ENCODE measurements around the gene ANKRD12.

ANKRD12 gene

GRCh38 chr18:9182852-9183399 lies 46.3 kb downstream of the ANKRD12 start:
- H3K27me3 ChIP-seq (ENCODE audit: control insufficient read depth, low read length) = no peaks in the 10 kb centered on the region
- H3K36me3 ChIP-seq (ENCODE audit: control insufficient read depth, low read length) = peaks cover 10% of the 10 kb centered on the region
- H3K4me1 ChIP-seq (ENCODE audit: control insufficient read depth, low read length) = peaks cover 10% of the 10 kb centered on the region
- no peaks in the 10 kb centered on the region for H3K9me3 ChIP-seq (ENCODE audit: control insufficient read depth, insufficient read depth, low read length)
- no peaks in the 10 kb centered on the region for H3F3A ChIP-seq (ENCODE audit: control insufficient read depth, insufficient read depth)
- H4K20me1 ChIP-seq (ENCODE audit: control insufficient read depth, insufficient read depth, low read depth, low read length) = no peaks in the 10 kb centered on the region
- H3K4me3 ChIP-seq (ENCODE audit: low read length) = no peak overlapping the region
- H3K9me2 ChIP-seq (replicated peaks; ENCODE audit: control insufficient read depth, low read length) = no peaks in the 10 kb centered on the region
- H3K27ac ChIP-seq (ENCODE audit: low read depth, low read length) = no peak overlapping the region
- TF ChIP-seq CTCF (IDR thresholded peaks at IDR 0.05; ENCODE audit: low read depth, low read length, poor library complexity, severe bottlenecking) (no peak), EZH2phosphoT487 (IDR thresholded peaks at IDR 0.05; ENCODE audit: borderline replicate concordance, low read length) (no peak)
- no peak overlapping the region for H3K4me2 ChIP-seq (ENCODE audit: low read length)
- H3K79me2 ChIP-seq (ENCODE audit: control insufficient read depth, low read length) = peaks cover 31% of the 10 kb centered on the region

DNA sequence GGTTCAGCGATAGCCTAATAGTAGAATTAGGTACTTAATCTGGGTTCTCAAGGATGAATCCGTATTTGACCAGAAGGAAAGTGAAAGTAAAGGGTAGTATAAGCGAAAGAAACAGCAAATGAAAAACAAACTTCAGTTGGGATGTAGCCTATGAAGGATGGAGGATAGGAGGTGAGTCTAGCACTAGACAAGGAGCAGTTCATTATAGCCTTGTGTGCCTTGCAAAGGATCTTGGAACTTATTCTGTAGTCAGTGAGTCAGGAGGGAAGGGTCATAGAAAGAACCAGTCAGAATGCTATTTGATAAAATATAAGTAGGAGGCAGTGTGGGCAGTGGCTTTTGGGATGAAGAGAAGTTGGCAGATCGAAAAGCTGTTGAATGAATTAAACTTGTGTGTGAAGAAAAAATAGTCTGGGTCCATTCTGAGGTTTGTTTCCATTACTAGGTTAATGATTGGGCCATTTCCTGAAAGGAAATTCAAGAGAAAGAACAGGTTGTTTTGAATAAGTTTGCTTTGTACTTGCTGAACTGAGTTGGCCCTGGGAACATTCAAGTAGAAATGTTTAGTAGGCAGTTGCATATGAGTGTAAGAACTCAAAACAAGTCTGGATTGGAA lies 48.5 kb downstream of the ANKRD12 start:
- Histone ChIP-seq H3K4me3 (ENCODE audit: low read length) (no peak overlapping the region), H3K79me2 (ENCODE audit: control insufficient read depth, low read length) (peaks cover 12% of the 10 kb centered on the region), H4K20me1 (ENCODE audit: control insufficient read depth, insufficient read depth, low read depth, low read length) (no peaks in the 10 kb centered on the region), H3K9me3 (ENCODE audit: control insufficient read depth, insufficient read depth, low read length) (no peaks in the 10 kb centered on the region), H3K4me1 (ENCODE audit: control insufficient read depth, low read length) (peaks cover 10% of the 10 kb centered on the region), H3F3A (ENCODE audit: control insufficient read depth, insufficient read depth) (no peaks in the 10 kb centered on the region), H3K27me3 (ENCODE audit: control insufficient read depth, low read length) (no peaks in the 10 kb centered on the region), H3K4me2 (ENCODE audit: low read length) (no peak overlapping the region), H3K9me2 (replicated peaks; ENCODE audit: control insufficient read depth, low read length) (no peaks in the 10 kb centered on the region), H3K36me3 (ENCODE audit: control insufficient read depth, low read length) (peaks cover 18% of the 10 kb centered on the region), H3K27ac (ENCODE audit: low read depth, low read length) (no peak overlapping the region)
- no peak for TF ChIP-seq CTCF (IDR thresholded peaks at IDR 0.05; ENCODE audit: low read depth, low read length, poor library complexity, severe bottlenecking)
- no peak for TF ChIP-seq EZH2phosphoT487 (IDR thresholded peaks at IDR 0.05; ENCODE audit: borderline replicate concordance, low read length)

GRCh38 chr18:9188359-9189231 lies 52.0 kb downstream of the ANKRD12 start:
- Histone ChIP-seq H3K27ac (ENCODE audit: low read depth, low read length) (no peak overlapping the region), H3K9me2 (replicated peaks; ENCODE audit: control insufficient read depth, low read length) (no peaks in the 10 kb centered on the region), H4K20me1 (ENCODE audit: control insufficient read depth, insufficient read depth, low read depth, low read length) (no peaks in the 10 kb centered on the region), H3K4me1 (ENCODE audit: control insufficient read depth, low read length) (peaks cover 7% of the 10 kb centered on the region; the same call in 1 of the 2 replicates), H3K79me2 (ENCODE audit: control insufficient read depth, low read length) (no peaks in the 10 kb centered on the region), H3K36me3 (ENCODE audit: control insufficient read depth, low read length) (peaks cover 7% of the 10 kb centered on the region), H3K4me3 (ENCODE audit: low read length) (no peak overlapping the region), H3K4me2 (ENCODE audit: low read length) (no peak overlapping the region), H3F3A (ENCODE audit: control insufficient read depth, insufficient read depth) (no peaks in the 10 kb centered on the region), H3K27me3 (ENCODE audit: control insufficient read depth, low read length) (no peaks in the 10 kb centered on the region), H3K9me3 (ENCODE audit: control insufficient read depth, insufficient read depth, low read length) (no peaks in the 10 kb centered on the region)
- TF ChIP-seq EZH2phosphoT487 (IDR thresholded peaks at IDR 0.05; ENCODE audit: borderline replicate concordance, low read length) (no peak), CTCF (IDR thresholded peaks at IDR 0.05; ENCODE audit: low read depth, low read length, poor library complexity, severe bottlenecking) (no peak)

Data from DOHH2 (cell line).